CD14-positive monocyte (primary cell): ENCODE data around the gene IFRD2. TPM values are rescaled to one million over a fixed set of nuclear protein-coding genes. Genes with fewer than 3 reads are reported as not detected.
A peak's percentile ranks its signal among the peaks of the same experiment; 100 is the strongest.

ENCODE experiments used
- DNase-seq, 3 donors: peaks; one replicate each; pipeline ENCODE4 v3.0.0-alpha.2; 2011 to 2022
- H2AFZ ChIP-seq: 2 replicates; pipeline ENCODE4 v1.6.0; 2012; ENCODE audit warnings: mild to moderate bottlenecking, low read depth, low read length, inconsistent platforms; ENCODE audit not compliant: insufficient read depth, poor library complexity, severe bottlenecking
- H3K27ac ChIP-seq, 2 donors: 1 replicate in 1 of 2; 2 replicates in 1 of 2; pipeline ENCODE4 v1.5.1; 2012 to 2013; ENCODE audit warnings: low read length in 2 of 2, control low read depth in 1 of 2, inconsistent platforms in 1 of 2, low read depth in 1 of 2, mild to moderate bottlenecking in 1 of 2
- H3K27me3 ChIP-seq, 2 donors: one replicate each; pipeline versions ENCODE4 v1.6.0 to v1.6.1; 2011 to 2013; ENCODE audit warnings: low read length in 2 of 2; ENCODE audit not compliant: control insufficient read depth in 2 of 2, insufficient read depth in 2 of 2
- H3K36me3 ChIP-seq, 2 donors: replicated peaks in 1 of 2; 1 replicate in 1 of 2; 2 replicates in 1 of 2; pipeline versions ENCODE4 v1.5.1 to v1.6.1; 2012 to 2013; ENCODE audit warnings: low read length in 2 of 2, control low read depth in 1 of 2, inconsistent platforms in 1 of 2, mild to moderate bottlenecking in 1 of 2; ENCODE audit not compliant: insufficient read depth in 2 of 2, control insufficient read depth in 1 of 2
- H3K4me1 ChIP-seq, 2 donors: 1 replicate in 1 of 2; 2 replicates in 1 of 2; pipeline versions ENCODE4 v1.5.1 to v1.6.1; 2012 to 2013; ENCODE audit warnings: low read length in 2 of 2, control low read depth in 1 of 2, inconsistent platforms in 1 of 2, mild to moderate bottlenecking in 1 of 2, moderate library complexity in 1 of 2; ENCODE audit not compliant: insufficient read depth in 2 of 2, control insufficient read depth in 1 of 2
- H3K4me2 ChIP-seq: replicated peaks from 2 replicates; pipeline ENCODE3; 2012; ENCODE audit warnings: low read length, moderate library complexity, mild to moderate bottlenecking; ENCODE audit not compliant: poor library complexity, severe bottlenecking; ENCODE audit errors: extremely low read depth
- H3K4me3 ChIP-seq, 3 experiments: fragments of 200-600 bp in 1 of 3; sonication (generic) in 1 of 3; replicated peaks in 1 of 3; 1 replicate in 2 of 3; 2 replicates in 1 of 3; pipeline ENCODE4 v1.5.1; 2011 to 2013; ENCODE audit warnings: low read length in 3 of 3, mild to moderate bottlenecking in 3 of 3, control low read depth in 2 of 3, low read depth in 2 of 3, inconsistent platforms in 1 of 3, moderate library complexity in 1 of 3
- H3K79me2 ChIP-seq: 2 replicates; pipeline ENCODE4 v1.6.0; 2012; ENCODE audit warnings: mild to moderate bottlenecking, control low read depth, inconsistent platforms, low read length, moderate library complexity; ENCODE audit not compliant: insufficient read depth
- H3K9ac ChIP-seq: 2 replicates; pipeline ENCODE4 v1.6.0; 2017; ENCODE audit warnings: low read length, mild to moderate bottlenecking; ENCODE audit not compliant: insufficient read depth, poor library complexity, severe bottlenecking
- H3K9me3 ChIP-seq, 2 donors: replicated peaks in 1 of 2; 1 replicate in 1 of 2; 2 replicates in 1 of 2; pipeline versions ENCODE4 v1.5.1 to v1.6.1; 2012 to 2013; ENCODE audit warnings: low read length in 2 of 2, control low read depth in 1 of 2; ENCODE audit not compliant: control insufficient read depth in 1 of 2, insufficient read depth in 1 of 2
- H4K20me1 ChIP-seq: 2 replicates; pipeline ENCODE4 v1.6.0; 2012; ENCODE audit warnings: mild to moderate bottlenecking, low read length, control low read depth, moderate library complexity; ENCODE audit not compliant: insufficient read depth
- H3K27ac Mint-ChIP-seq, 7 donors: one replicate each; pipeline ENCODE4 v1.8.0; 2020; ENCODE audit warnings: mild to moderate bottlenecking in 7 of 7, mixed read lengths in 7 of 7, moderate library complexity in 6 of 7, inconsistent platforms in 2 of 7
- H3K27me3 Mint-ChIP-seq, 3 donors: one replicate each; pipeline ENCODE4 v1.8.0; 2021 to 2022; ENCODE audit warnings: low read depth in 3 of 3, mild to moderate bottlenecking in 3 of 3, mixed read lengths in 3 of 3, moderate library complexity in 3 of 3, inconsistent platforms in 1 of 3
- H3K36me3 Mint-ChIP-seq, 2 donors: one replicate each; pipeline ENCODE4 v1.8.0; 2020; ENCODE audit warnings: mixed read lengths in 2 of 2, inconsistent platforms in 1 of 2, mild to moderate bottlenecking in 1 of 2
- H3K4me1 Mint-ChIP-seq: one replicate; pipeline ENCODE4 v1.8.0; 2020; ENCODE audit warnings: mild to moderate bottlenecking, mixed read lengths
- H3K4me3 Mint-ChIP-seq, 2 donors: one replicate each; pipeline ENCODE4 v1.8.0; 2020; ENCODE audit warnings: mild to moderate bottlenecking in 2 of 2, mixed read lengths in 2 of 2, moderate library complexity in 1 of 2
- H3K9me3 Mint-ChIP-seq, 7 donors: one replicate each; pipeline ENCODE4 v1.8.0; 2020 to 2022; ENCODE audit warnings: mixed read lengths in 7 of 7, mild to moderate bottlenecking in 6 of 7, moderate library complexity in 6 of 7, inconsistent platforms in 2 of 7
- WGBS: methylation state at CpG from one replicate; pipeline ENCODE4 v1.1.5; 2013; ENCODE audit warnings: missing lambda C conversion rate; ENCODE audit not compliant: insufficient coverage; 5-methylcytosine and 5-hydroxymethylcytosine counted together
- intact Hi-C, 2 donors: fragments of 100-400 bp; cut with micrococcal nuclease; formaldehyde crosslinking; loops; one replicate each; pipeline versions ENCODE4 v1.15.0 to v1.15.1; 2023
- polyA plus RNA-seq, 3 donors: library from polyadenylated mRNA; depleted of rRNA in 1 of 3; unstranded in 2 of 3; stranded (reverse) in 1 of 3; fragments of 300-500 nt in 2 of 3; fragments of >200 nt in 1 of 3; fragmentation: Illumina TruSeq in 2 of 3; gene quantifications; 1 replicate in 2 of 3; 2 replicates in 1 of 3; pipeline ENCODE4 v1.2.3, GENCODE V29; 2012 to 2021
- TF ChIP-seq, protein P1 (sequence below): fragments of 200-600 bp; IDR thresholded peaks from one replicate; pipeline ENCODE4 v1.8.0; 2022; ENCODE audit warnings: antibody characterized with exemption, mild to moderate bottlenecking

IFRD2 gene
- polyA plus RNA-seq, 3 donors = 17.1 to 35.1 (median 23.3) TPM

DNA sequence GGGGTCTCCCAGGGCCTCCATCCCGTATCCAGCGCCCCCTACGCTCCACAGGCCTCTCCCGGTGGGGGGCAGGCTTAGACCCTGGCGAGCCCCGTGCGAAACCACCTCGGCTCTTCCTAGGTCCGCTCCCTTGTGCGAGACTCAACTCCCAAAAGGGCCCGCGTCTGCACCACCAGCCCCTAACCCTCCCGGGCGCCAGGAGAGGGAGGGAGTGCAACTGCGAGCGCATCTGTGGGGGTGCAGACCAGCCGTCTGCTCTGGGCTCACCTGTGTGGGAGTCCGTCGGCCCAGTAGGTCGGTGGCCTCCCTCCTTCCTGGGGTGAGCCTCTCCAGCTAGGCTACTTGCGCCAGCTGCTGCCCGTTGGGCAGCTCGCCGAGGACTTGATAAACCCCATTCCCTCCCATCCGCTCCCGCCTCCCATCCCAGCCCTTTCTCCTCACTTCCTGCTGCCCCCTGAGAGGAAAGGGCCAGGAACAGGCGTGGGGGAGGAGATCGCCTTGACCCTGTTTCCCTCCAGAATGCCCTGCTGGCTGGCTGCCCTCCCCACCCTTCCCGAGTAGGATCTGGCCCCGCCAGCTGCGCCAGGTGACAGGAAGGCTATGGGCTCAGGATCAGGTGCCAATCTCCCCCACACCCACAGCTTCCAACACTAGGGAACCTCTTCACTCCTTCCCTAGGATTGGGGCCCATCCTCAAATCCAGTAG is 30.3 kb upstream of the IFRD2 start, which contains the start of gene HYAL2:
HYAL2 (minus strand) TSS at position 360 of the 706 bp plus-strand sequence. CDS start 2,256 bp downstream, outside the sequence.
- intact Hi-C loops = no loop called here

DNA sequence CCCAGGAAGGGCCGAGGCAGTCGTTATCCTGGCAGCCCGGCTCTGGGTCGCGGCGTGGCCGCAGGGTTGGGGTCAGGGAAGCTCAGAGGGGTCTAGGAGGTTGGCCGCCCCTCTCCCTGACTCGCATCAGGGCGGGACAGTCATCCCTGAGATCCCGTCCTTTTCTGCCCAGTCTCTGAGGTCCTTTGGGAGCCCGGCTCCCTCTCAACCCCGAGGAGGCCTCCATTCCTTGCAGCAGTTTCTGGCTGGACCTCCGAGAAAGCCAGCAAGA is 29.8 kb upstream of the IFRD2 start:
- peak overlapping the region; percentile 75 to 91 for H3K4me3 Mint-ChIP-seq
- Histone ChIP-seq H3K4me3 (peak overlapping the region; percentile 60 to 90 (median 77)), H3K27me3 (no peaks in the 10 kb centered on the region), H3K9ac (peak overlapping the region; percentile 90), H3K4me2 (peak overlapping the region; percentile 87), H3K79me2 (peaks cover 37% of the 10 kb centered on the region), H4K20me1 (peaks cover 6% of the 10 kb centered on the region), H3K36me3 (peaks cover 0 to 19% of the 10 kb centered on the region in 2 donors), H3K4me1 (peaks cover 82 to 94% of the 10 kb centered on the region in 2 donors), H3K9me3 (no peaks in the 10 kb centered on the region), H2AFZ (peak overlapping the region; percentile 86), H3K27ac (peak overlapping the region; percentile 77 to 97)
- H3K27ac Mint-ChIP-seq = peak overlapping the region in 6 of 7 donors; percentile 31 to 99 (median 96)
- no peaks in the 10 kb centered on the region for H3K9me3 Mint-ChIP-seq
- H3K27me3 Mint-ChIP-seq = peaks cover 0 to 4% (median 2%) of the 10 kb centered on the region in 3 donors
- DNase-seq = no peak
- peaks cover 83% of the 10 kb centered on the region for H3K4me1 Mint-ChIP-seq
- peaks cover 11 to 35% of the 10 kb centered on the region in 2 donors for H3K36me3 Mint-ChIP-seq
- WGBS = 41% methylated on average over 14 of the region's 14 CpGs
- TF ChIP-seq, protein P1, sequence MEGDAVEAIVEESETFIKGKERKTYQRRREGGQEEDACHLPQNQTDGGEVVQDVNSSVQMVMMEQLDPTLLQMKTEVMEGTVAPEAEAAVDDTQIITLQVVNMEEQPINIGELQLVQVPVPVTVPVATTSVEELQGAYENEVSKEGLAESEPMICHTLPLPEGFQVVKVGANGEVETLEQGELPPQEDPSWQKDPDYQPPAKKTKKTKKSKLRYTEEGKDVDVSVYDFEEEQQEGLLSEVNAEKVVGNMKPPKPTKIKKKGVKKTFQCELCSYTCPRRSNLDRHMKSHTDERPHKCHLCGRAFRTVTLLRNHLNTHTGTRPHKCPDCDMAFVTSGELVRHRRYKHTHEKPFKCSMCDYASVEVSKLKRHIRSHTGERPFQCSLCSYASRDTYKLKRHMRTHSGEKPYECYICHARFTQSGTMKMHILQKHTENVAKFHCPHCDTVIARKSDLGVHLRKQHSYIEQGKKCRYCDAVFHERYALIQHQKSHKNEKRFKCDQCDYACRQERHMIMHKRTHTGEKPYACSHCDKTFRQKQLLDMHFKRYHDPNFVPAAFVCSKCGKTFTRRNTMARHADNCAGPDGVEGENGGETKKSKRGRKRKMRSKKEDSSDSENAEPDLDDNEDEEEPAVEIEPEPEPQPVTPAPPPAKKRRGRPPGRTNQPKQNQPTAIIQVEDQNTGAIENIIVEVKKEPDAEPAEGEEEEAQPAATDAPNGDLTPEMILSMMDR = no peak
- intact Hi-C loops = no loop called here

More for the DNA sequence above, 30.3 kb upstream of the IFRD2 start, which contains the start of gene HYAL2:
- peaks cover 84% of the 10 kb centered on the region for H3K4me1 Mint-ChIP-seq
- 73% methylated on average over 23 of the region's 31 CpGs for WGBS
- Histone ChIP-seq H3K9ac (peak within 1 kb of the TSS; percentile 90), H3K36me3 (peaks cover 0 to 15% of the 10 kb centered on the region in 2 donors), H3K79me2 (peaks cover 42% of the 10 kb centered on the region), H2AFZ (peak within 1 kb of the TSS; percentile 86), H3K9me3 (no peaks in the 10 kb centered on the region), H3K4me2 (peak within 1 kb of the TSS; percentile 87), H3K27me3 (no peaks in the 10 kb centered on the region), H4K20me1 (peaks cover 11% of the 10 kb centered on the region), H3K4me3 (peak within 1 kb of the TSS; percentile 60 to 90 (median 77)), H3K27ac (peak within 1 kb of the TSS; percentile 77 to 97), H3K4me1 (peaks cover 86 to 94% of the 10 kb centered on the region in 2 donors)
- peak within 1 kb of the TSS; percentile 85 to 99 (median 97) for H3K27ac Mint-ChIP-seq
- peaks cover 0 to 4% (median 2%) of the 10 kb centered on the region in 3 donors for H3K27me3 Mint-ChIP-seq
- peaks cover 9 to 33% of the 10 kb centered on the region in 2 donors for H3K36me3 Mint-ChIP-seq
- peak within 1 kb of the TSS; percentile 75 to 91 for H3K4me3 Mint-ChIP-seq
- no peaks in the 10 kb centered on the region for H3K9me3 Mint-ChIP-seq
- TF ChIP-seq, protein P1 = no peak
- peak in 1 of 3 donors; percentile 4 for DNase-seq
